ENCODE data around the gene CARNS1. TPM values are rescaled to one million over a fixed set of nuclear protein-coding genes. Genes with fewer than 3 reads are reported as not detected.

CARNS1 gene
- total and polyA plus RNA-seq, 9 of the 15 experiments (the other 6 are each of a cell fraction or from before 2014, with no cell fraction given) = 0.01 to 0.18 (median 0.06) TPM; not detected in 3

GRCh38 chr11:67431346-67432249 lies 16.1 kb downstream of the CARNS1 start:
- in situ Hi-C loops (cut with MboI) = no loop called here
- 93% methylated on average over 22 of the region's 24 CpGs for WGBS (ENCODE audit: insufficient coverage, low coverage, missing lambda C conversion rate)
- BruUV-seq (replicated peaks) = no TSS peak
- TF ChIP-seq POLR2G (IDR thresholded peaks at IDR 0.05; ENCODE audit: low read depth, low read length) (0 out of 2 replicates have a peak, but pooled peaks have one; percentile 31), ZNF764 (CRISPR knock-in tag; IDR thresholded peaks at IDR 0.05; ENCODE audit: low read depth) (no peak), RBFOX2 (IDR thresholded peaks at IDR 0.05; ENCODE audit: low read depth, low read length) (peak; percentile 9; the same call in 1 of the 2 replicates)
- H3K4me3 ChIP-seq = no peak overlapping the region
- POLR2A ChIA-PET = interaction anchor here (1.1 to 3.6 kb wide), 2 partner anchors 6 to 10 kb away, joined by 3 to 21 read pairs; partner anchors contain the start of gene PTPRCAP
- peak overlapping the region in 1 of 2 experiments; percentile 48; a peak in 1 of 4 replicates for H3K9ac ChIP-seq (ENCODE audit: insufficient read depth in 1 of 2, low read depth in 2 of 2, low read length in 2 of 2)
- H3K36me3 ChIP-seq (ENCODE audit: control insufficient read depth, insufficient read depth, low read length) = peaks cover 70% of the 10 kb centered on the region; the same call in 2 of the 3 replicates
- H3K4me2 ChIP-seq (ENCODE audit: insufficient read depth, low read length) = no peak overlapping the region
- peaks cover 25% of the 10 kb centered on the region for H3K79me2 ChIP-seq (ENCODE audit: control insufficient read depth, insufficient read depth, low read length)
- no peak for FAIRE-seq
- intact Hi-C loops (cut with micrococcal nuclease) = no loop called here
- H4K20me1 ChIP-seq (replicated peaks; ENCODE audit: control insufficient read depth, insufficient read depth, low read length) = no peaks in the 10 kb centered on the region
- no peak overlapping the region for H3K27ac ChIP-seq (ENCODE audit: extremely low read depth, low read depth, low read length)
- H3K9me3 ChIP-seq (replicated peaks; ENCODE audit: control insufficient read depth, insufficient read depth, low read depth, low read length) = no peaks in the 10 kb centered on the region
- no peak for DNase-seq (ENCODE audit: extremely low read depth in 1 of 4, low spot score in 3 of 4)
- peaks cover 7% of the 10 kb centered on the region for H3K9me1 ChIP-seq (ENCODE audit: control insufficient read depth, insufficient read depth, low read length)
- ATAC-seq = no peak
- H3K4me1 ChIP-seq (replicated peaks in 1 of 2; ENCODE audit: control insufficient read depth in 2 of 2, insufficient read depth in 2 of 2, low read length in 2 of 2) = peaks cover 22 to 62% of the 10 kb centered on the region in 2 experiments
- CTCF ChIA-PET (ENCODE audit: low intra/inter-chr PET ratio) = no interaction called here
- no peak overlapping the region for H2AFZ ChIP-seq (ENCODE audit: low read depth, low read length)
- no peaks in the 10 kb centered on the region for H3K27me3 ChIP-seq (ENCODE audit: control insufficient read depth in 2 of 2, insufficient read depth in 2 of 2, low read length in 2 of 2)

All from K562 (cell line).